ENCODE measurements around the gene PDE10A.

- TF ChIP-seq CTCF (IDR thresholded peaks at IDR 0.05; ENCODE audit: control extremely low read depth in 1 of 3, insufficient read depth in 1 of 3, low read depth in 1 of 3, low read length in 3 of 3) = no peak
- TF ChIP-seq POLR2AphosphoS5 (IDR thresholded peaks at IDR 0.05; ENCODE audit: low read depth, low read length) = no peak
- peak; percentile 87 for TF ChIP-seq EZH2 (IDR thresholded peaks at IDR 0.05; ENCODE audit: low read depth, low read length, severe bottlenecking)
- TF ChIP-seq USF2 (IDR thresholded peaks at IDR 0.05; ENCODE audit: low read length) = no peak
- no peak for TF ChIP-seq NRF1 (IDR thresholded peaks at IDR 0.05; ENCODE audit: low read depth, low read length)
- no peak for TF ChIP-seq RFX5 (IDR thresholded peaks at IDR 0.05; ENCODE audit: borderline replicate concordance, low read depth, low read length)
- TF ChIP-seq TAF1 (IDR thresholded peaks at IDR 0.05; ENCODE audit: low read depth, low read length) = 0 out of 2 replicates have a peak, but pooled peaks have one; percentile 15
- no peak; a peak in 1 of 3 replicates for TF ChIP-seq POLR2A (IDR thresholded peaks at IDR 0.05; ENCODE audit: control extremely low read depth in 1 of 2, low read depth in 2 of 2, low read length in 2 of 2)
Observed at GRCh38 chr6:165660857-165661663, 2.0 kb downstream of the PDE10A start.
